Vagina (tissue), 2 donors: ENCODE measurements around the gene BLTP3A.

ENCODE experiments used
- CTCF ChIP-seq, 3 experiments: fragments of 450-650 bp in 2 of 3; fragments of 200-600 bp in 1 of 3; sonication (generic) in 1 of 3; IDR thresholded peaks; one replicate each; pipeline ENCODE4 v1.5.1; 2017 to 2019; ENCODE audit warnings: antibody characterized with exemption in 3 of 3, mild to moderate bottlenecking in 2 of 3, moderate library complexity in 2 of 3
- POLR2A ChIP-seq, 2 donors: fragments of 450-650 bp; IDR thresholded peaks; one replicate each; pipeline ENCODE4 v1.6.1; 2017; ENCODE audit warnings: antibody characterized with exemption in 2 of 2, mild to moderate bottlenecking in 2 of 2, moderate library complexity in 2 of 2
- POLR2AphosphoS5 ChIP-seq, 2 donors: sonication (generic); formaldehyde crosslinking; IDR thresholded peaks; one replicate each; pipeline ENCODE4 v1.9.0; 2017; ENCODE audit warnings: antibody characterized with exemption in 2 of 2, mild to moderate bottlenecking in 2 of 2, low read depth in 1 of 2; ENCODE audit not compliant: insufficient read depth in 1 of 2

- TF ChIP-seq CTCF (IDR thresholded peaks at IDR 0.05) (no peak), POLR2A (IDR thresholded peaks at IDR 0.05) (no peak), POLR2AphosphoS5 (IDR thresholded peaks at IDR 0.05; ENCODE audit: insufficient read depth in 1 of 2, low read depth in 1 of 2) (no peak)
Measured at GRCh38 chr6:34829137-34829536, 37.3 kb downstream of the BLTP3A start.
